ENCODE data around the gene EBP.
"Not testable (repeated sequence)": the region's sequence is repeated elsewhere in the genome, so short reads cannot be mapped to it uniquely, and the experiment has no call there.

EBP gene

GRCh38 chrX:48525853-48526252 lies 4.2 kb downstream of the EBP start:
- not testable (repeated sequence) for DNase-seq (ENCODE audit: low spot score)

DNA sequence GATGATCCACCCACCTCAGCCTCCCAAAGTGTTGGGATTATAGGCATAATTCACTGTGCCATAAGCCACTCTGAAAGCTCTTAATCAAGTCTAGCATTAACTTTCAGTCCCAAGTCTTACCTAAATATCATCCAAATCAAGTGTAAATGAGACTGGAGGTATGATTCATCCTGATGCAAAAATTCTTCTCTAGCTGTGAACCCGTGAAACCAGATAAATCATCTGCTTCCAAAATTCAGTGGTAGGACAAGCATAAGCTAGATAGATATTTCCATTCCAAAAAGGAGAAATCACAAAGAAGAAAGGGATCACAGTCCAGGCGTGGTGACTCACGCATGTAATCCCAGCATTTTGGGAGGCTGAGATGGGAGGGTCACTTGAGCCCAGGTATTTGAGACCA lies 9.1 kb downstream of the EBP start:
- DNase-seq (ENCODE audit: low spot score), result peak; percentile 11

GRCh38 chrX:48531358-48531959 lies 9.9 kb downstream of the EBP start:
- DNase-seq (ENCODE audit: low spot score), result peak; percentile 57

DNA sequence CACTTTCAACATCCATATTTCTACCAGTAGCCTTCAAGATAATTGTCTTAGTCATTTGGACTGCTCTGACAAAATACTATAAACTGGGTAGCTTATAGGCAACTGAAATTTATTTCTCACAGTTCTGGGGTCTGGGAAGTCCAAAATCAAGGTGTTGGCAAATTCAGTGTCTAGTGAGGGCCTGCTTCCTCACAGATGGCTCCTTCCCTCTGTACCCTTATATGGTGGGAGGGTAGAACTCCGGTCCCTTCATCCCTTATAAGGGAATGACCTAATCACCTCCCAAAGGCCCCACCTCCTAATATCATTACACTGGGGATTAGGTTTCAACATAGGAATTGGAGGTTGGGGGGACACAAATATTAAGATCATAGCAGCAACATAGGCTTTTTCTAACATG lies 10.6 kb downstream of the EBP start:
- DNase-seq (ENCODE audit: low spot score), result no peak

DNA sequence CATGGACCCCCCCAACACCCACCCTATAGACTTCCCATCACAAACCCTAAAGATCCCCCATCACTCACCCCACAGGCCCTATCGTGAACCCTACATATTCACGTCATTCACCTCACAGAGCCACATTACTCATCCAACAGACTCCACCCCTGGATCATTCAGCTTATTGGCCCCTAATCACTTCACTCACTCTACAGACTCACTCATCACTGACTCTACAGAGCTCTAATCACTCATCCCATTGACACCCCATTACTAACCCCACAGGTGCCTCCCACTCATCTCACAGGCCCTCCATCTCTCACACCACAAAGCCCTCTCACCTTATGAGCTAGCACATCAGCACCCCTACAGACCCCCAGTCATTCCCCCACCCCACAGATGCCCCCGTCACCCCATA lies 11.6 kb downstream of the EBP start:
- DNase-seq (ENCODE audit: low spot score), result no peak

- no peak for DNase-seq (ENCODE audit: low spot score)
Observed at GRCh38 chrX:48538641-48539344, 17.2 kb downstream of the EBP start.

DNA sequence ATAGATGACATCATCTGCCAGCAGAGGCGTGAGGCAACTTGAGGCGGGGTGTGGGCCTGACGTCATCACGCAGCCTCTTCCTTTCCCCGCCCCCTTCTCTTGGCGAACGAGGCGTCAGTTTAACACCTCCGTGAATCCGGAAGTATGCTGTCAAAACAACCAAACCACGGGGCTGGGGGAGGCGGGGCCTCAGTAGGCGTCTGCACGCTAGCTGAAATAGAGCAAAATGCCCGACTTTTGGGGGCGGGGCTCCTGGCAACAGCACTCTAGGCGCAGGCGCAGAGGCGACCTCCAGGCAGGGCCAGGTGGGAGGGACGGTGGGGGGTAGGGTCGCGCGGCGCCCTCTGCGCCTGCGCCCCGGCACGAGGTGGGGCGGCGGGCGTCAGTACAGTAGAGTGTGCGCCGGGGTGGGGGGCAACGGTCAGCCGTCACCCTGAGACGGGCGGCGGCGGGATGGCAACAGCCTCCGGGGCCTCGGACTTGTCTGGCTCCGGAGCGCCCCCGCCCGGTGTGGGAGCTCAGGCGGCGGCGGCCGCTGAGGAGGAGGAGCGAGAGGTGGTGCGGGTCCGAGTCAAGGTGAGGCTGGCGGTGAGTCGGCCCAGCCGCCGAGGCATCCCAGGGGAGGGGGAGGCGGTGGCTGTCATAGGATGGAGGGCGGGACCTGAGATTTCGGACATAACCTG lies 17.9 kb downstream of the EBP start, which contains the start of gene TBC1D25:
TBC1D25 (plus strand) TSS at position 370 of the 683 bp plus-strand sequence; CDS start at position 454, 84 bp downstream.
- peak; percentile 90 for DNase-seq (ENCODE audit: low spot score)

- peak; percentile 52 for DNase-seq (ENCODE audit: low spot score)
Observed at GRCh38 chrX:48540028-48540375, 18.4 kb downstream of the EBP start.

DNA sequence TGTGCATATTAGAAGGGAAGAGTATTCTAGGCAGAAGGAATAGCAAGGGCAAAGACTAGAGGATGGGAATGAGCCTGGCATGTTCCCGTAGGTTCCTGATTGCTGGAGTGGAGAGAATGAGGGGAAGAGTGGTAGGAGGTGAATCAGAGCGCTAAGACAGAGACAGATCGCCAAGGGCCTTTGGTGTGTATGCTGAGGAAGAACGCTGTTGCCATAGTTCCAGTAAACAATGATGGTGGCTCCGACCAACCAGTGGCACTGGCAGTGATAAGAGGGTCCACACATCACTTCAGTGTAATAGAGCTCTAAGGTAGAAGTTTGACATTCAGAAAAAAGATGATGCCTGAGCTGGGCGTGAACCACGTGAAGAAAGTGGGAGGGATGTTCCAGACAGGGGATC lies 18.9 kb downstream of the EBP start:
- no peak for DNase-seq (ENCODE audit: low spot score)

GRCh38 chrX:48541140-48541814 lies 19.7 kb downstream of the EBP start:
- no peak for DNase-seq (ENCODE audit: low spot score)

- no peak for DNase-seq (ENCODE audit: low spot score)
Observed at GRCh38 chrX:48548871-48549270, 27.3 kb downstream of the EBP start.

DNA sequence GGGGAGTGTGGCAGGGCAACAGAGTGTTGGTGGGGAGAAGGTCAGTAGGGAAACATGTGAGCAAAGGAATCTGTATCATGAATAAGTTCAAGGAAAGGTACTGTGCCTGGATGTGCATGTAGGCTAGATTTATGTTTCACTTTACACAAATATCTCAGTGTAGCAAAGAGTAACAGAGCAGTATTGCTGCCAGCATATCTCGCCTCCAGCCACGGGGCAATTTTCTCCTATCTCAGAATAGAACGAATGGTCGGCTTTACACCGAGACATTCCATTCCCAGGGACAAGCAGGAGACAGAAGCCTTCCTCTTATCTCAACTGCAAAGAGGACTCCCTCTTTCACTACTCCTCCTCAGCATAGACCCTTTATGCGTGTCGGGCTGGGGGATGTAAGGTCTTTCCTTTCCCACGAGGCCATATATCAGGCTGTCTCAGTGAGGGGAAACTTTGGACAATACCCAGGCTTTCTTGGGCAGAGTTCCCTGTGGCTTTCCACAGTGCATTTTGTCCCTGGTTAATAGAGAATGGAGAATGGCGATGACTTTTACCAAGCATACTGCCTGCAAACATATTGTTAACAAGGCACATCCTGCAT lies 34.2 kb downstream of the EBP start:
- not testable (repeated sequence) for DNase-seq (ENCODE audit: low spot score)

DNA sequence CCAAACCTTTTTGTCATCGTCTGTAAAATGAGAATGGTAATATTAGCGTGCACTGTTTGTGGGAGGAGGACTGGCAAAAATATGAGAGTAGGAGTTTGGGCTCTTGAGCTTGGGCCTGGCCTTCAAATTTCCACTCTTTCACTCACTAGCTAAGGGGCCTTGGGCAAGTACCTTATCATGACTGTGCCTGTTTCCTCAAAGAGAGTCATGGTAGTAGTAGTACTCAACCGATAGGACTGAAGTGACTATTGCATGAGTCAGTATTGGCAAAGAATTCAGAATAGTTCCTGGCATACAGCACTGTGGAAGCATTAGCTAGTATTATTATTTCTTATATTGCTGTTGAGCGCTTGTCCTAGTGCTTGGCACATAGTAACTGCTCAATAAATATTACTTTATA lies 36.7 kb downstream of the EBP start:
- peak; percentile 62 for DNase-seq (ENCODE audit: low spot score)

GRCh38 chrX:48559636-48560035 lies 38.0 kb downstream of the EBP start:
- no peak for DNase-seq (ENCODE audit: low spot score)

DNA sequence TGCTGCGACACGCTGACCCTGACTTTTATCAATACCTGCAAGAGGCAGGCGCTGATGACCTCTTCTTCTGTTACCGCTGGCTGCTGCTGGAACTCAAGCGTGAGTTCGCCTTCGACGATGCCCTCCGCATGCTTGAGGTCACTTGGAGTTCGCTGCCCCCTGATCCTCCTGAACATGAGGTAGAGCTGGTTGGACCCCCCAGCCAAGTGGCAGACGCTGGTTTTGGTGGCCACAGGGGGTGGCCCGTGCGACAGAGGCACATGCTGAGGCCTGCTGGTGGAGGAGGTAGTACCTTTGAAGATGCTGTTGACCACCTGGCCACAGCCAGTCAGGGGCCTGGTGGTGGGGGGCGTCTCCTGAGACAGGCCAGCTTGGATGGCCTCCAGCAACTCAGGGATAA lies 38.4 kb downstream of the EBP start:
- no peak for DNase-seq (ENCODE audit: low spot score)

- DNase-seq (ENCODE audit: low spot score), result no peak
Observed at GRCh38 chrX:48560681-48561080, 39.1 kb downstream of the EBP start.

DNA sequence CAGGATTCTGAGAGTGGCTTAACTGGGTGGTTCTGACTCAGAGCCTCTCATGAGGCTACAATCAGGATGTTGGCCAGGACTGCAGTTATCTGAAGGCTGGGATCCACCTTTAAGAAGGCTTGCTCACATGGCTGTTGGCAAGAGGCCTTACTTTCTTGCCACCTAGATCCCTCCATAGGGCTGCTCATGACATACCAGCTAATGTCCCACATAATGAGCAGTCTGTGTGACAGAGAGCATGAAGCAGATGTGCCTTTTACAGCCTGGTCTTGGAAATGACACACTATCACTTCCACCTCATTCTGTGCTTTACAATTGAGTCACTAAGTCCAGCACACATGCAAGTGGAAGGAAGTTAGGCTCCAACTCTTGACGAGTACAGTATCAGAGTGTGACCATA lies 48.4 kb downstream of the EBP start:
- no peak for DNase-seq (ENCODE audit: low spot score)

- no peak for DNase-seq (ENCODE audit: low spot score)
Observed at GRCh38 chrX:48573690-48574269, 52.2 kb downstream of the EBP start.

DNA sequence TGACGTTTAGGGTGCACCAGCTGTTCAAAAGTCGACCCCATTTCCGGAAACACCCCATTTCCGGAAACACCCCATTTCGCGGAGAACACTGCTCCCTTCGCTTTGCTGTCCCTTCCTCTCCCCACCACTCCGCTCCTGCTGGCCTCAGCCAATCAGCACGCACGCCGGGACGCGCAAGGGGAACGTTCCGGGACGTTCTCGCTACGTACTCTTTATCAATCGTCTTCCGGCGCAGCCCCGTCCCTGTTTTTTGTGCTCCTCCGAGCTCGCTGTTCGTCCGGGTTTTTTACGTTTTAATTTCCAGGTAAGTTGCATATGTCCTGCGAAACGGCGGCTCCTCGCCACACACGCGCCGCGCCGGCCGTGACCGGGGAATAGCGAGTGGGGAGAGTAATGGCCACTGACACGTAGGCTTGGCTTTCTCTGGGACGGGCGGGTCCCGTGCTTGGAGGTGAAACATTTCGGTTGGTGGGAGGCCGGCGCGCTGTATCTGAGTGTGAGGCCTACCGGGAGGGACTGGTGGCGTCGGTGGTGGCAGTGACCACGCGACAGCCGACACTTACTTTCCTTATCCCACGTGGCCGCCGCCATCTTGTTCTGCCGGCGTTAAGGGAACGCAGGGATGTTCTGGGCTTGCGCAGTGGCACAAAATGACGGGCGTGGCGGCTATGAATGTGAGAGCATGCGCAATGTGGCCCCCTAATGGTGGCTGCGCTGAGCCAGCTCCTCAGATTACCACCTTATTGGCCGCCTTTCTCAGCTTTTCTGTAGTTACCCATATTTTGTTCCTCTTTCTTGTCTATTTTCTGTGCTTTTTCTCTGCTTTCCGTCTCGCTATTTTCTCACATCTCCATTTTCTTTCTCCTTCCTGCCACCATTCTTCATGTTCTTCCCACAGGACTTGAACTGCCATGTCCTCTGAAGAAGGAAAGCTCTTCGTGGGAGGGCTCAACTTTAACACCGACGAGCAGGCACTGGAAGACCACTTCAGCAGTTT lies 53.0 kb downstream of the EBP start, which contains the start of gene RBM3:
RBM3 (plus strand) TSS at position 215 of the 997 bp plus-strand sequence; CDS start at position 912, 697 bp downstream.
- DNase-seq (ENCODE audit: low spot score), result peak; percentile 93

GRCh38 chrX:48575642-48576041 lies 54.0 kb downstream of the EBP start:
- DNase-seq (ENCODE audit: low spot score), result no peak

DNA sequence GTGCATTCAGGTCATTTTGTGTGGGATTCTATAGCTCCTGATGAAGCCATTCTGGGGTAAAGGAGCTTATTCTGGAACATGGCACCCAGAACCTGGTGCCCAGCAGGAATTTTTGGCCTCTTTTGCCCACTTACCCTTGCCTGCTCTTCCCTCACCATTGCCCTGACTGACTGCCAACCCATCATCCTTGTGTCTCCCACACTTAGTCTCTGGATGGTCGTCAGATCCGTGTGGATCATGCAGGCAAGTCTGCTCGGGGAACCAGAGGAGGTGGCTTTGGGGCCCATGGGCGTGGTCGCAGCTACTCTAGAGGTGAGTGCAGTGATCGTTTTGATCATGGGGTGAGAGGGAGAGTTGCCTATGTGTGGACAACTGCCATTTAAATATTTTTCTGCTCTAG lies 54.5 kb downstream of the EBP start:
- DNase-seq (ENCODE audit: low spot score), result no peak
